ENCODE results near the gene DPH1.

GRCh38 chr17:2063261-2064146, 33.6 kb downstream of the DPH1 start:
- no peak for TF ChIP-seq CTCF (conservative IDR thresholded peaks at IDR 0.05 in 1 of 2, IDR thresholded peaks at IDR 0.05 in 1 of 2; ENCODE audit: low read depth in 1 of 2, low read length in 2 of 2)
- TF ChIP-seq EZH2 (IDR thresholded peaks at IDR 0.05; ENCODE audit: low read length, missing control alignments): no peak

All from fibroblast of lung (primary cell).